CD4-positive, alpha-beta T cell treated with Interleukin-17A for 4 hours (primary cell): ENCODE measurements around the gene CLK2.
A peak's percentile ranks its signal among the peaks of the same experiment; 100 is the strongest.
"Not testable (repeated sequence)": the region's sequence is repeated elsewhere in the genome, so short reads cannot be mapped to it uniquely, and the experiment has no call there.

Experiments used
- DNase-seq: peaks from one replicate; pipeline ENCODE4 v3.0.0-alpha.2; 2020; ENCODE audit warnings: mixed read lengths

CLK2 gene

DNA sequence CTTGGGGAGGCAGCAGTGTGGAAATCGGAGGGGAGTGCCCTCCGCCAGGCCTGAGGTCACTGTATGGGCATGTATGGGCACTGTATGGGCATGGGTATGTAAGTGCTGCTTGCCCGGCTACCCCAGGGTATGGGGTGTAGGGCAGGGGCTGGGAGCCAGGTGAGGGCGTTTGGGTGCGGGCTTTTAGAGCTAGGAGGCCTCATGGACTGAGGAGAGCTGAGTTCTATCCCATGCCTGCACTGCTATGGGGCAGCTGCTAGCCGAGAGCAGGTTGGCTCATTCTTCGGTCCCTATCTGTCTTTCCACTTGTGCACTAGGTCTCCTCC lies 22.6 kb upstream of the CLK2 start:
- DNase-seq = no peak

DNA sequence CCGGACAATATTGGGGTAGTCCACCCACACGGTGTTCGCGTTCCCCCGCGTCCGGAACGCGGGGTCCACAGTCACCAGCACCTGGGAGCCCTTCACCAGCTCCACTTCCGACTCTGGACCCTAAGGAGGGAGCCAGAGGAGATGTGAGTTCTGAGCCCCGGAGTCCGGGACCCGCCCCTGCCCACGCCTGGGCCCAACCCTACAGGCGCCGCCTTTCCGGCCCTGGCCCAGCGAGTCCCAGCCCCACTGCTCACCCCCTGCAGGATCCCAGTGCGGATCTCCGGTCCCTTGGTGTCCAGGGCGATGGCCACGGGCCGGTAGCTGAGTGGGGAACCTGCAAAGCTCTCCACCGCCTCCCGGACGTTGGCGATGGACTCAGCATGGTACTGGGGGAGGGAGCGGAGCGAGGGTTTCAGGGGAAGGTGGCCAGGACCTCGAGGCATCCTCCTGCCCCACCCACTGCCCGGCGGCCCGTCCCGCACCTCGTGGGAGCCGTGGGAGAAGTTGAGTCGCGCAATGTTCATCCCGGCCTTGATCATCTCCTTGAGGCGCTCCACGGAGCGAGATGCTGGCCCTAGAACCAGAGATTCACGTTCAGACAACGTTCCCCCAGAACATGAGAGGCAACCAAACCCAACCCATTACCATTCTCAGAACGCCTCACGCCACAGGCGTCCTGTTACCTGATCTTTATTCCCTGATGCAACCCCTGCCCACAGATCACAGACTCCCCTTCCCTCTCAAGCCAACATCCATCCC lies 22.1 kb upstream of the CLK2 start:
- DNase-seq = no peak

DNA sequence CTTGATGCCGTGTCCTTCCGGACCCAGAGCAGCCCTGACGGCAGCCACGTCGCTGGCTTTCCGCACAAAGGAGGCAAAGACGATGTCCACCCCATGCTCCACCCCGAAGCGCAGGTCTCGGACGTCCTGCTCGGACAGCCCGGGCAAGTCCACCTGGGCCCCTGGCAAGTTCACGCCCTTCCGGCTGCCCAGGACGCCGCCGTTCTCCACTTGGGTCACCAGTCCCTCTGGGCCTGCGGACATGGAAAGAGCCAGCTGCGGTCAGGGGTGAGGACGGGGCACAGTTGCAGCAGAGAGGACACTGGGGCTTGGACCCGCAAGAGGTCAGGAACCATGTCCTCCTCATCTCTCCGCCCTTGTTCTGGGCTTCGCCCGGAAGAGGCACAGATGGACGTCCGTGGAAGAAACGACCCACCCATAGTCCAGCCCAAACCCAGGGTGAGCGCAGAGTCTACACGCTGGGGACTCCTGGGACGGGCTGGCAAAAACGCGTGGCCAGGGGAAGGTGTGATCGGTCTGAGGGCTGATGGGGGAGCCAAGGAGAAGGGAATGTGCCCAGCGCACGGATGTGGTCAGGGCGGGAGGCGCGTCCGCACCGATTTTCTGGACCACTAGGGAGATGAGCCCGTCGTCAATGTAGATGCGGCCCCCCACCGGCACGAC lies 21.3 kb upstream of the CLK2 start:
- no peak for DNase-seq

DNA sequence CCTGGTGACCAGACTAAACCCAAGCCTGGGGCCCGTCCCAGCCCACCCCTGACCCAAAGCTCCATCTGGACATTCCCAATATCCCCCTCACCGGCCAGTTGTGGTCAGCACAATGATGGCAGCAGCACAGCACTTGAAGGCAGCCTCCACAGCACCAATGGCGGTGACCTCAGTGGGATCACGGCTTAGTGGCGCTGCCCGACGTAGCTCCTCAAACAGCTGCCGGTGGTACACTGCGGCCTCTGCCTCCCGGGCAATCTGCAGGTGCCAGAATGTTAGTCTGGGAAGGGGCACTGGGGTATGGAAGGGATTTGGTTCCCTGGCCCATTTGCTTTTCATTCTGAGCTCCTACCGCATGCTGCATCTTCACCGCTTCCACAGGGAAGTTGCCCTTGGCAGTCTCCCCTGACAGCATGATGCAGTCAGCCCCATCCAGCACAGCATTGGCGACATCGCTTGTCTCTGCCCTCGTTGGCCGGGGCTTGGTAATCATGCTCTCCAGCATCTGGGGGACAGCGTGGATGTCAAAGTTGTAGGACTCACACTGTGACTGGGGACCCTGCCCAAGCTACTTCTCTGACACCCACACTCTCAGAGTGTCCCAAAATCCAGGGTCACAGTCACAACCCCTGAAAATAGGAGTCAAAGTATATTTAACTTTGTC lies 19.9 kb upstream of the CLK2 start:
- DNase-seq = no peak

DNA sequence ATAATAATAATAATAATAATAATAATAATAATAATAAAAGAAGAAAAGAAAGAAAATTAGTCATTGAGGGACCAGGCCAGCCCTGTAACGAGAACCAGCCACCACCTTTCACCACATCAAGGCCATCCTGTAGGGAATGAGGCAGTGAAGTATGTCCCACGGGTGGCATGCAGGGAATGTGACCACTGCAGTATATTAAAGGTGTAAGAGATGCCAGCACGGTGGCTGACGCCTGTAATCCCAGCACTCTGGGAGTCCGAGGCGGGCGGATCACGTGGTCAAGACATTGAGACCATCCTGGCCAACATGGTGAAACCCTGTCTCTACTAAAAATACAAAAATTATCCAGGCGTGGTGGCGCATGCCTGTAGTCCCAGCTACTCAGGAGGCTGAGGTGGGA lies 17.7 kb upstream of the CLK2 start:
- not testable (repeated sequence) for DNase-seq

DNA sequence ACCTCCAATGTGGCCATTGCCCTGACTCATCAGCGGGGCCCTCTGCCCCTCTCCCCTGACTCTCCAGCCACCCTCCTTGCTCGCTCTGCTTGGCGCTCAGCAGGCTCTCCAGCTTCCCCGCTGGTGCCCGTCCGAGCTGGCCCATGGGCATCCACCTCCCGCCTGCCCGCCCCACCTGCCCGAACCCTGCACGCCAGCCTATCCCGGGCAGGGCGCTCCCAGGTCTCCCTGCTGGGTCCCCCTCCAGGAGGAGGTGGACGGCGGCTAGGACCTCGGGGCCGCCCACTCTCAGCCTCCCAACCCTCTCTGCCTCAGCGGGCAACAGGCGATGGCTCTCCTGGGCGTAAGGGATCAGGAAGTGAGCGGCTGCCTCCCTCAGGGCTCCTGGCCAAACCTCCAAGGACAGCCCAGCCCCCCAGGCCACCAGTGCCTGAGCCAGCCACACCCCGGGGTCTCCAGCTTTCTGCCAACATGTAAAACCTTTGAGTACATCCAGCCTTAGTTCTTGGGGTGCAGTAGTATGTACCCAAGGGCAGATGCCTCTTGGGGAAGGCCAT lies 14.8 kb upstream of the CLK2 start:
- no peak for DNase-seq

DNA sequence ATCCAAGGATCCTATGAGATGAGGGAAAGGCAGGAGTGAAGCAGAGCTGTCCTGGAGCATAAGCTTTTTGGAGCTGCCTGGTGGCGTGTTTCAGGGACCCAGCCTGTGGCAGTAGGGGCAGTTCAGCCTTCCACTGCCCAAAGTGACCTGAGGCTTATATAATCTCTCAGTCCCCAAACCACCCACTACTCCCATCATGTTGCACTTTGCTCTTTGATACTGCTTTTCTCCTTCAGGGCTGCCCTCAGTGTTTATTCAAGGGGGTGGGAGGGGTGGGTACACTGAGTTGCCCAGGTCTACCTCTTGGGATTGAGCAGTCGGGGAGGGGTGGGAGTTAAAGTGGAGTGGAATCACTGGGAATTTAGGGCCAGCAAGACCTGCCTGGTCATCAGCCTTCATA lies 13.2 kb upstream of the CLK2 start:
- no peak for DNase-seq

DNA sequence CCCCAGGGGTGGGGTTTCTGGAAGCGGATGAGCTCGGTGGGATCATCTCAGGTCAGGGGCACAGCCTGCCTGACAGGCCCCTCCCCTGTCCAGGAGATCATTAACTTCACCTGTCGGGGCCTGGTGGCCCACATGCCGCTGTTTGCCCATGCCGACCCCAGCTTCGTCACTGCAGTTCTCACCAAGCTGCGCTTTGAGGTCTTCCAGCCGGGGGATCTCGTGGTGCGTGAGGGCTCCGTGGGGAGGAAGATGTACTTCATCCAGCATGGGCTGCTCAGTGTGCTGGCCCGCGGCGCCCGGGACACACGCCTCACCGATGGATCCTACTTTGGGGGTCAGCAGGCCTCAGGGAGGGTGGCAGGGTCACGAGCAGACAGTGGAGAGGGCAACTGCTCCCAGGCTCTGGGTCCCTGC lies 12.3 kb upstream of the CLK2 start:
- no peak for DNase-seq

DNA sequence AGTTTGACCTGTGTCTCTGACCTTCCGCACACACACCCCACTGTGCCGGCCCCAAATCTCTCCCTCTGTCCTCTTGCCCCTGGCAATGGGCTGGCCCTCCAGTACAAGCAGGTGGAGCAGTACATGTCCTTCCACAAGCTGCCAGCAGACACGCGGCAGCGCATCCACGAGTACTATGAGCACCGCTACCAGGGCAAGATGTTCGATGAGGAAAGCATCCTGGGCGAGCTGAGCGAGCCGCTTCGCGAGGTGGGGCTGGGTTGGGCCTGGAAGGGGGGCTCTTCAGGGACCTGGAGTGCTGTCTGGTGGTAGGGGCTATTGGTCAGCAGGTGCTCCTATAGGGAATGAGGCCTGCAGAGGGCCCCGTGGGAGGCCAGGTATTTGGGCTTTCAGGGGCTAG lies 11.8 kb upstream of the CLK2 start:
- no peak for DNase-seq

DNA sequence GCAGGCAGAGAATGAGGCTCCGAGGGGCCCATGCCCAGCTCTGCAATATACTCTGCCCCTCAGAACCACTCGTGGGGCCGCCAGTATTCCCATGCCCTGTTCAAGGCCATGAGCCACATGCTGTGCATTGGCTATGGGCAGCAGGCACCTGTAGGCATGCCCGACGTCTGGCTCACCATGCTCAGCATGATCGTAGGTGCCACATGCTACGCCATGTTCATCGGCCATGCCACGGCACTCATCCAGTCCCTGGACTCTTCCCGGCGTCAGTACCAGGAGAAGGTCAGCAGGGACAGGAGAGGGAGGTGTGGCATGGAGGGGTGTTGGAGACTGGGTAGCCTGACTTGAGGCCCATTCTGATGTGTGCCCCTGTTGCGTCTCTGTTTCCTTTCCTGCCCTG lies 11.2 kb upstream of the CLK2 start:
- DNase-seq = no peak

DNA sequence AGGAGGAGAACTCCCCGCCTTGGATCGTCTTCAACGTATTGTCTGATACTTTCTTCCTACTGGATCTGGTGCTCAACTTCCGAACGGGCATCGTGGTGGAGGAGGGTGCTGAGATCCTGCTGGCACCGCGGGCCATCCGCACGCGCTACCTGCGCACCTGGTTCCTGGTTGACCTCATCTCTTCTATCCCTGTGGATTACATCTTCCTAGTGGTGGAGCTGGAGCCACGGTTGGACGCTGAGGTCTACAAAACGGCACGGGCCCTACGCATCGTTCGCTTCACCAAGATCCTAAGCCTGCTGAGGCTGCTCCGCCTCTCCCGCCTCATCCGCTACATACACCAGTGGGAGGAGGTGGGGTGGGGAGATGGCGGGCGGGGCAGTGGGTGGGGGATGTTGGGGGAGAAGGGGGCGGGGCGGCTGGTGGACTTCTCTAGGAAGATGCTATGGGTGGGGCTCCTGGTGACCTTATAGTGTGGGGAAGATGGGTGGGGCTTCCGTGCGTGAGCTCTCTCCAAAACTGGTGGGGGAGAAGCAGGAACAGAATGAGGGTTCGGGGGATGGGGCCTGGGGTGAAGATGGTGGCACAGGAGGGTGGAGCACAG lies 9.3 kb upstream of the CLK2 start:
- no peak for DNase-seq

DNA sequence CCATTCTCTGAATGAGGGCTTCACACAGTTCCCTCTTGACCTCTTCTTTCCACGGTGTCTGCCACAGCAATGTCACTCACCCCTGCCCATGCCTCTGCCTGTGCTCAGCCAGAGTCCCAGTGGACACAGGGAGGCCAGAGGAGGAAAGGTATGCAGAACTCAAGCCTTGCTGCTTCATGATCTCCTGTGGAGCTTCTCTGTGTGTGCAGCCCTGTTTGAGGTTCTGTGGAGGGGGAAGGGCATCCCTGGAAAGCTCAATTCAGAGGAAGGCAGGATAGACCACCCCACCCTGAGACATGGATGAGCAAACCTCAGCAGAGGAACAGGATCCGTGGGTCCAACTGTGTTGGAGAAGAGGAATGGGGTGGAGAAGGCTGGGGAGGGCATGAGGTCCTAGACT lies 6.0 kb upstream of the CLK2 start:
- no peak for DNase-seq

DNA sequence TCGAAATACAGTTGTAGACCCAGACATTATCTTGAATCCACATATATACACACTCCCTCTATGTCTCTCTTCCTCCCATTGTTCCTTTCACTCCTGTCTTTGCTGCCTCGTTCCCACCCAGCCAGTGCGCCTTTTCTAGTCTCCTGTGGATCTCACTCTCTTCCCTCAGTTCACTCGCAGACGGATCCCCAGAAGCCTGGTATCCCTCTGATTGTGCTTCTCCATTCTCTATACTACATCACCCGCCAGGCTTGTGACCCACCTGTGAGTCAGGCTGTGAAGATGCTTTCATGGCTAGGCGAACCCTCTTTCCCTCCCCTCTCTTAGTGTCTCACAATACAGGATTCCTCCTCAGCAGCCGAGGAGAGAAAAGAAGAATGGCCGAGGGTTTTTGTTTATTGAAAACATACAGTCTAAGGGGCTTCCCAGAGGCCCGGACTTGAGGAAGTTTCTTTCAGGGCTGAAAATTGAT lies 5.4 kb upstream of the CLK2 start:
- DNase-seq = no peak

DNA sequence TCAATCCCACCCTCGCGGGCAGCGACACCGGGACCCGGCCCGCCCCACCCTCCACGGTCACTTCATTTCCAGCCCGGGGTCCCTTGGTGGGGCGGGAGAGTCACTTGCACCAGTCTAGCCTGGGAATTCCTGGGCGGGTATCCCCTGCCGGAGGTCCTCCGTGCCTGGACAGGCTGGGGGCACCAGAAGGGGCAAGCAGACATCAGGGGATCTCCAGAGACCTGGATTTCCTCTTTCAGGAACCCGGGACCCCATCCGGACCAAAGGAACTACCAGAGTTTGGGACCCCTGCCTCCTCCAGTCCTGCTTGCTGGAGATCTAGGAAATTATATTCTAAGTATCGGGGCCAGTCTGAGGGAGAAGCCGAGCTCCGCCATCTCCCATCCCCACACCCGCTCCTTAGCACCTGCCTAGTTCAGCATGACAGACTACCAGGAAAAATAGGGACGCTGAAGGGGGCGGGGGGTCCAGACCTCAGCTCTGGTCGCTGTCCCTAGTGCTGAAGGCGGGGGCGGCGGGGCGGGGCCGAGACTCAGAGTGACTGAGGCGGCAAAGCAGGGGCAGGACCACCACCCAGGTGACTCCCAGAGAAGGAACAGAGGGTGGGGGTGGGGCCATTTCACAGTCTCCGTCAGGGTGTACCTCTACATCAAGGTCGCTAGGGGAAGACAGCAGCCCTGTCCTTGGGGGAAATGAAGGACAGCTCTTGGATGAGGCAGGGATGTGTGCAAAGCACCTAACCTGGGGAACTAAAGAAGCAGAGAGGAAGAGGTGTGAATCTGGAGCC lies 4.8 kb upstream of the CLK2 start:
- DNase-seq = peak; percentile 76

DNA sequence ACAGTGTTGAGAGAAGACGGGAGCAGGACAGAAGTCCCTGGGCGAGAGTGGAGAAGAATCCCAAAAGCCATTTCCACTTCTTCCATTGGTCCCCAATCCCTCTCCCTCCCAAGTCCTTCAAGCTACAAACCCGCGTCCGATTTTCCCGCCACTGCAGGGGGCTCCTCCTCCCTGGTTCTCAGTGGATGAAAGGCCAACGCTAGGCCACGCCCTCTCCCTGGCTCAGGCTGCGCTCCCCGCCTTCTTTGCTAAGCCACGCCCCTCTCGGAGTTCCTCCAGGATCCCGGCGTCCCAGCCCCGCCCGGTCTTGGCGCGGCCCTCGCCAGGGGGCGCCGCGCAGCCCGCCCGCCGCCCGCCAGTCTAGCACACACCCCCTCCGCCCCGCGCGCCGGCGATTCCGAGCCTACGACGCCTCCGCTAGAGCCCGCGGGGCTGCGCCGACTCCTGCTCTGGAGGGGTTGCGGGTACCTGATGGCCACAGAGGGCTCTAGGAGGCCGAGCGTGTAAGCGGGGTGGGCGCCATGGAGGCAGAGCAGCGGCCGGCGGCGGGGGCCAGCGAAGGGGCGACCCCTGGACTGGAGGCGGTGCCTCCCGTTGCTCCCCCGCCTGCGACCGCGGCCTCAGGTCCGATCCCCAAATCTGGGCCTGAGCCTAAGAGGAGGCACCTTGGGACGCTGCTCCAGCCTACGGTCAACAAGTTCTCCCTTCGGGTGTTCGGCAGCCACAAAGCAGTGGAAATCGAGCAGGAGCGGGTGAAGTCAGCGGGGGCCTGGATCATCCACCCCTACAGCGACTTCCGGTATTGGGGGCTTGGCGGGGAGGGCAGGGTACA lies 4.0 kb upstream of the CLK2 start, which contains the start of gene HCN3:
TSS of gene HCN3 (plus strand) at position 394 of the 832 bp plus-strand sequence. CDS start at position 522, 128 bp downstream.
- peak; percentile 99 for DNase-seq

DNA sequence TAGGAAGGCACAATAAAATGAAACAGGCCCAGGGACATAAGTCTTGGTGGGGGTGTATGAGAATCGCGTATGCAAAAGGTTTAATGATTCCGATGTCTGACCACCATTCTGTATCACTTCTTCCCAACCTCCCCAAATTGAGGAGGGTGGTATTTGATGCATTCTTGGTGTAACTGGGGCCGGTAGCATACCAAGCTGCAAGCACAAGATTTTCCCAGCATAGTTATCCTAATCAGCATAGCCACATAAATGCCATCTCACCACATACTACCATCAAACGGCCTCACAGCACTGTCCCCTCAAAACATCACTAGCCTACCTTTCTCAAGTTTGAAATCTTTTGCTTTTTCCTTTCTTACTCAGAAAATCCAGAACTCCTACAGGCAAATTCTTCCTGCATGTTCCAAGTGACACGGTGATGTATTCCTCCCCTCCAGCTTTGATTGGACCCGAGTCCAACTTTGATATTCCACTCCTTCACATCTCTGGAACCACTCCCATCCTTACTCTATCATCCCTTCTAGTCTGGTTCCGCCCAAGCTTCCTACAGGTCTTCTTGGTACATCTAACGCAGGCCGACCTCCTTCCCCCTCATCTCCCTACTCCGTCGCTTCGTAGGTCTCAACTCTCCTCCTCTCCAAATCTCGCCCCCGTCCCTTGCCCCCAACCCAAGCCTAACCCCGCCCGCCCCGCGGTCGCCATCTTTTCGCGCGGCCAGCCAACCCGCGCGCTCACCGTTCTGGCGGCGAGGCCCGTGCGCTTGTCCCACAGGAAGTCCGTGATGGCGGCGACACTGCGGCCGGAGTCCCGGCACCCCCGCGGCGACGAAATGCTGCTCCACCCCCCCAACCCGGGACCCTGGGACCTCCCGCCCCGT lies 600 bp downstream of the CLK2 start:
- DNase-seq = no peak

DNA sequence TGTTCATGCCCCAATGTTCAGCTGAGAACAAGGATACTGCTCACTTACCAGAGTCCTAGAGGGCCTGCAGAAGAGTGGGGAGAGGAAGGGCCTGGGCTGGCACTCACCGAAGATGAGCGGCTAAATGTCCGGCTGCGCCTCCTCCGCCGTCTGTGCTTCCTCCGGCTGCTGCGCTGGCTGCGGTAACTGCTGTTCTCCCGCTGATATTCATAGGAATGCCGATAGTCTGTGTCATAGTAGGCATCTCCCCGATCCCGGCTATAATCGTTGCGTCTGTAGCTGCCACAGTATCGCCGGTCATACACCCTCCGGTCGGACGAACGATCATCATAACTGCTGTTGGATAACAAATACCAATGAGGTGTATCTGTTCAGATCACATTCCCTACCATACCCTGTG lies 3.9 kb downstream of the CLK2 start:
- no peak for DNase-seq

DNA sequence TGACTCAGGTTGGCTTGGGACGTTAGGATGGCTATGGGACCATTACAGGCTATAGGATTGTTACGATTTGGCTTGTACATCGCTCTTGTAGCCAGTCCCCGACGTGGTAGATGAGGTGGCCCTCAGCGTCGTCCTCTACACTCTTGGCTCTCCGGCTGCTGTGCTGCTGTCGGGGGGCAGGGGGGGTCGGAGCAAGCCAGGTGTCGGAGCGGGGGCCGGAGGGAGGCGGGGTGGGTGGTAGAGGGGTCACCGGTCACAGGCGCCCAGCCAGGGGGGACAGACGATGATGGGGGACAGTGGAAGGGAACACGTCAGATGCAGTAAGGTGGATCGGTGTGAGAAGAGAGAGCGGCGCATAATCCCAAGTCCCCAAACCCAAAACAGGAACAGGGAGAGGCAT lies 4.7 kb downstream of the CLK2 start:
- DNase-seq = no peak

DNA sequence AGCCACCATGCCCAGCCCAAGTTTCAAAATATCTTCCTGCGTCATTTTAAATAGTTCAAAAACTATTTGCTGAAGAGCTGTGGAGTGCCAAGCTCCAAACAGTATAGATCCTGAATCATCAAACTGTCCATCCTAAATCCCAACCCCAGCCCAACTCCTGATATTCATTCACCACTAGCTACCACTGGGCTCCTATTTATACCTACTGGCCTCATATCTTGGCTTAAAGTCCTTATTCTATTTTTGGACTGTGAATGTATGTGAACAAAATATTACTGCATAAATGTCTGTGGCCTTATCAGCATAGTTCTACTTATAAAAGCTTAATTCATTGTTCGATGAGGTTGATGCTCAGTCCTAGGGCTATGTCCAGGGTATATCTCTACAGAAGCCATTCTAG lies 5.9 kb downstream of the CLK2 start:
- DNase-seq = no peak

DNA sequence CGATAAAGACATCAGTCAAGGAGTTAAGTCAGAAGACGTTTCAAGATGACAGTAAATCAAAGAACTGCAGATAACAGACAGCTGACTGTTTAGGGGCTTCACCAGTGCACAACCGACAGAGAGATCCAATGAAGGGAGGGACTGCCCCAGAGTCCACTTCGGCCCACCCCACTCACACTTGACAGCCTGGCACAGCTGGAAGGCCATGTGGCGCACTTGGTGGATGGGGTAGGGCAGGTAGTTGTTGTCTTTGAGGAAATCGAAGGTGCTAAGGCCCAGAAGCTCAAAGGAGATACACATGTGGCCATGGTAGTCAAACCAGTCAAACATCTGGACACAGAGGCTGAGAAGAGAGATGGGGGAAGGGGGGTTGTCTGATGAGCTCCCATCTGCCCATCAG lies 6.8 kb downstream of the CLK2 start:
- DNase-seq = no peak

DNA sequence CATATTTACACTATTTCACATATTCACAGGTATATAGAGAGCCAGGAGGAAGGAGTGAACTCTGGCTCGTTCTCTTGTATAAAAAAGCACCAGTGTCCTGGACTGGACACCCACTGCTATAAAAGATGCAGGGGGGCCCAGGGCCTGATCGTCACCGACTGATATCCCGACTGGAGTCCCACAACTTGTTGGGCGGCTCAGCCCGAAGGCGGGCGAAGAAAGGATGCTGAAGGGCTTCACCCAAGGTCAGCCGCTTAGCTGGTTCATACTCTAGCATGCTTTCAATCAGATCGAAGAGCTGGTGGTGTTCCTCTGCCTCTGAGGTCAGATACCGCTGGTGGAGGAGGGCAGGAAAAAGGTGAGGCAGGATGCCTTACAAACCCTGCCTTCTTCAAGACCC lies 10.2 kb downstream of the CLK2 start:
- no peak for DNase-seq
